Measurements from ENCODE around the gene KLHL8.
"Not testable (repeated sequence)": the region's sequence is repeated elsewhere in the genome, so short reads cannot be mapped to it uniquely, and the experiment has no call there.

KLHL8 gene

GRCh38 chr4:87152310-87153041 lies 67.9 kb downstream of the KLHL8 start:
- no peak for DNase-seq (ENCODE audit: low read depth)
- no peak for TF ChIP-seq CTCF (conservative IDR thresholded peaks at IDR 0.05; ENCODE audit: low read length)

GRCh38 chr4:87151730-87152129 lies 68.7 kb downstream of the KLHL8 start:
- TF ChIP-seq CTCF (conservative IDR thresholded peaks at IDR 0.05; ENCODE audit: low read length): no peak
- DNase-seq (ENCODE audit: low read depth): peak; percentile 15
- H3K4me3 ChIP-seq (ENCODE audit: low read length): no peak overlapping the region

More at GRCh38 chr4:87152310-87153041, 67.9 kb downstream of the KLHL8 start:
- H3K4me3 ChIP-seq (ENCODE audit: low read length): no peak overlapping the region

GRCh38 chr4:87150498-87151261 lies 69.7 kb downstream of the KLHL8 start:
- peak; percentile 69 for DNase-seq (ENCODE audit: low read depth)
- no peak overlapping the region for H3K4me3 ChIP-seq (ENCODE audit: low read length)
- peak; percentile 96 for TF ChIP-seq CTCF (conservative IDR thresholded peaks at IDR 0.05; ENCODE audit: low read length)

- no peak for TF ChIP-seq CTCF (conservative IDR thresholded peaks at IDR 0.05; ENCODE audit: low read length)
- no peak for DNase-seq (ENCODE audit: low read depth)
- no peak overlapping the region for H3K4me3 ChIP-seq (ENCODE audit: low read length)
Measured at GRCh38 chr4:87147116-87147515, 73.3 kb downstream of the KLHL8 start.

GRCh38 chr4:87145934-87146333 lies 74.5 kb downstream of the KLHL8 start:
- not testable (repeated sequence) for H3K4me3 ChIP-seq (ENCODE audit: low read length)

GRCh38 chr4:87144356-87144755 lies 76.1 kb downstream of the KLHL8 start:
- no peak for DNase-seq (ENCODE audit: low read depth)
- no peak for TF ChIP-seq CTCF (conservative IDR thresholded peaks at IDR 0.05; ENCODE audit: low read length)
- H3K4me3 ChIP-seq (ENCODE audit: low read length): no peak overlapping the region

More at GRCh38 chr4:87145934-87146333, 74.5 kb downstream of the KLHL8 start:
- DNase-seq (ENCODE audit: low read depth): not testable (repeated sequence)

GRCh38 chr4:87141428-87141827 lies 79.0 kb downstream of the KLHL8 start:
- no peak for TF ChIP-seq CTCF (conservative IDR thresholded peaks at IDR 0.05; ENCODE audit: low read length)
- no peak for DNase-seq (ENCODE audit: low read depth)
- H3K4me3 ChIP-seq (ENCODE audit: low read length): no peak overlapping the region
